ENCODE measurements around the gene ANKRD40. TPM values are rescaled to one million over a fixed set of nuclear protein-coding genes. Genes with fewer than 3 reads are reported as not detected.

Gene ANKRD40
- total and polyA plus RNA-seq, 2 donors (not counting 3 experiments of a cell fraction or from before 2014, with no cell fraction given): 24.5 to 56.0 TPM

DNA sequence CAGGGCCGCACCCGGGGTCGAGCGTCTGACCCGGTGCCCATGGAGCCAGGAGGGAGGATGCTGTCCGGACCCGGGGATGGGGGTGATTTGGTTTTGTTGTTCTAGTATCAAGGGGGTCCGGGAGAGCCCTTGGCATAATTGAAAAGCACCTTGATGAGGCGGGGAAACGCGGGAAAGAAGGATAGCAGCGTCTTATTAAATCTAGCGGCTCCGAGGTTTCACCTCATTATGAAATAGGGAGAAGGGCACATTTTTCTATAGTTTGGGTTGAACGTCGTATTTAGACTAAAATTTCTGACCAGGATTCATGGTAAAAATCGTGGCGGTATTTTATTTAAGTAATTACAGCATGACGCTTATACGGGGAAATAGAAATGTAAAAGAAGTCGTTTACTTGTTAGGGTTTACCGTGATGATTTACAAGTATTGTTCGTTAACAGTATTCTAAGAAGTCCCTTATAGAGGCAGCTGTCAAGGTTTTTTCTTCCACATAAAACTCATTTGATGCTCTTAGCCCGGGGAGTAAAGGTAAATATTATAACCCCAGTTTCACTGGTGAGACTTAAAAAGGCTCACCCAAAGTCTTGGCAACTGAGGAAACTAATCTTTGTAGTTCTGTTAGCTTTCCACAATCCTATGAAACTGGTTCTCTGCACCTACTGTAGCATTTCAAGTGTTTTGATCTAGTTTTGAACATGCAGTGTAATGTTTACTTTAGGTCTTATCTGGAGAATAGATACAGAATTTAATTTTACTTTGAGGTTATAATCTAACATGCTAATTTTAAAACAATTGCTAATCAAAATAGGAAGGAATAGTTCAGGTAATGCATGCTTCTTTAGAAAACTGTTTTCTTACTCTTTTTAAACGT is 12.4 kb upstream of the ANKRD40 start:
- H3K36me3 ChIP-seq (ENCODE audit: control insufficient read depth in 2 of 2, extremely low read depth in 1 of 2, insufficient read depth in 2 of 2, low read length in 2 of 2): no peaks in the 10 kb centered on the region
- peak overlapping the region; percentile 91 for H3K4me2 ChIP-seq (ENCODE audit: insufficient read depth, low read length)
- BruUV-seq (replicated peaks): TSS peak; percentile 30
- TF ChIP-seq, protein P1, sequence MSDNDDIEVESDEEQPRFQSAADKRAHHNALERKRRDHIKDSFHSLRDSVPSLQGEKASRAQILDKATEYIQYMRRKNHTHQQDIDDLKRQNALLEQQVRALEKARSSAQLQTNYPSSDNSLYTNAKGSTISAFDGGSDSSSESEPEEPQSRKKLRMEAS (IDR thresholded peaks at IDR 0.05; ENCODE audit: insufficient read depth, insufficient read length): no peak
- TF ChIP-seq GATA2 (IDR thresholded peaks at IDR 0.05; ENCODE audit: insufficient read depth, insufficient read length, low read depth, low read length): no peak
- TF ChIP-seq FOS (IDR thresholded peaks at IDR 0.05; ENCODE audit: borderline replicate concordance, insufficient read depth, low read length): no peak
- TF ChIP-seq, protein P2, sequence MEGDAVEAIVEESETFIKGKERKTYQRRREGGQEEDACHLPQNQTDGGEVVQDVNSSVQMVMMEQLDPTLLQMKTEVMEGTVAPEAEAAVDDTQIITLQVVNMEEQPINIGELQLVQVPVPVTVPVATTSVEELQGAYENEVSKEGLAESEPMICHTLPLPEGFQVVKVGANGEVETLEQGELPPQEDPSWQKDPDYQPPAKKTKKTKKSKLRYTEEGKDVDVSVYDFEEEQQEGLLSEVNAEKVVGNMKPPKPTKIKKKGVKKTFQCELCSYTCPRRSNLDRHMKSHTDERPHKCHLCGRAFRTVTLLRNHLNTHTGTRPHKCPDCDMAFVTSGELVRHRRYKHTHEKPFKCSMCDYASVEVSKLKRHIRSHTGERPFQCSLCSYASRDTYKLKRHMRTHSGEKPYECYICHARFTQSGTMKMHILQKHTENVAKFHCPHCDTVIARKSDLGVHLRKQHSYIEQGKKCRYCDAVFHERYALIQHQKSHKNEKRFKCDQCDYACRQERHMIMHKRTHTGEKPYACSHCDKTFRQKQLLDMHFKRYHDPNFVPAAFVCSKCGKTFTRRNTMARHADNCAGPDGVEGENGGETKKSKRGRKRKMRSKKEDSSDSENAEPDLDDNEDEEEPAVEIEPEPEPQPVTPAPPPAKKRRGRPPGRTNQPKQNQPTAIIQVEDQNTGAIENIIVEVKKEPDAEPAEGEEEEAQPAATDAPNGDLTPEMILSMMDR (IDR thresholded peaks at IDR 0.05; ENCODE audit: extremely low read depth in 1 of 2, insufficient read depth in 1 of 2, low read depth in 1 of 2, low read length in 2 of 2): no peak
- no peak for TF ChIP-seq EZH2 (IDR thresholded peaks at IDR 0.05; ENCODE audit: borderline replicate concordance, low read depth, low read length, severe bottlenecking)
- no peak for TF ChIP-seq MYC (IDR thresholded peaks at IDR 0.05; ENCODE audit: low read depth, low read length)
- no peak for TF ChIP-seq POLR2AphosphoS5 (IDR thresholded peaks at IDR 0.05; ENCODE audit: insufficient read depth, low read depth, low read length)
- no peak for TF ChIP-seq JUN (IDR thresholded peaks at IDR 0.05; ENCODE audit: borderline replicate concordance, insufficient read depth, insufficient read length, low read depth)
- TF ChIP-seq POLR2A (IDR thresholded peaks at IDR 0.05; ENCODE audit: low read depth, low read length): no peak
- no peaks in the 10 kb centered on the region for H3K27me3 ChIP-seq (ENCODE audit: control insufficient read depth in 2 of 2, insufficient read depth in 2 of 2, low read length in 2 of 2)
- intact Hi-C loops (cut with micrococcal nuclease): loop anchor here (1.0 to 2.0 kb wide), 2 partner anchors 12 to 147 kb away; partner anchors contain the start of gene TOB1
- H3K27ac ChIP-seq (ENCODE audit: insufficient read depth, low read depth, low read length): peak overlapping the region; percentile 94
- DNase-seq (ENCODE audit: low read depth, low spot score) (no peak), FAIRE-seq (peak; percentile 62)
- CTCF ChIA-PET: interaction anchor here (0.8 to 1.5 kb wide), 3 partner anchors 12 to 63 kb away, joined by 3 to 9 read pairs (median 3); partner anchors contain the start of gene ANKRD40
- dilution Hi-C loops (cut with MboI; ENCODE audit: extremely low pct_ligation_motif_present, low sequenced_read_pairs): no loop called here
- no peaks in the 10 kb centered on the region for H3K9me3 ChIP-seq (replicated peaks; ENCODE audit: control insufficient read depth, insufficient read depth, low read length)
- peaks cover 11% of the 10 kb centered on the region for H4K20me1 ChIP-seq (replicated peaks; ENCODE audit: control insufficient read depth, extremely low read depth, insufficient read depth, low read length)
- peak overlapping the region; percentile 98 for H3K9ac ChIP-seq (replicated peaks; ENCODE audit: extremely low read depth, insufficient read depth, low read length)
- POLR2A ChIA-PET: interaction anchor here (1.1 kb wide), 1 partner anchor 12 kb away, joined by 7 read pairs; the partner anchor contains the start of gene ANKRD40
- peak overlapping the region; percentile 70 to 98 (median 90) for H3K4me3 ChIP-seq (replicated peaks in 1 of 3; ENCODE audit: insufficient read depth in 1 of 3, low read depth in 1 of 3, low read length in 3 of 3)
- H2AFZ ChIP-seq (ENCODE audit: low read depth, low read length): no peak overlapping the region
- peaks cover 58% of the 10 kb centered on the region for H3K79me2 ChIP-seq (ENCODE audit: control insufficient read depth, insufficient read depth, low read length)
- H3K9me1 ChIP-seq (replicated peaks; ENCODE audit: control insufficient read depth, extremely low read depth, insufficient read depth, low read length): no peaks in the 10 kb centered on the region
- H3K4me1 ChIP-seq (ENCODE audit: control insufficient read depth, extremely low read depth, insufficient read depth, low read length): peaks cover 22% of the 10 kb centered on the region
